ENCODE data around the gene NR2C2.

NR2C2 gene

DNA sequence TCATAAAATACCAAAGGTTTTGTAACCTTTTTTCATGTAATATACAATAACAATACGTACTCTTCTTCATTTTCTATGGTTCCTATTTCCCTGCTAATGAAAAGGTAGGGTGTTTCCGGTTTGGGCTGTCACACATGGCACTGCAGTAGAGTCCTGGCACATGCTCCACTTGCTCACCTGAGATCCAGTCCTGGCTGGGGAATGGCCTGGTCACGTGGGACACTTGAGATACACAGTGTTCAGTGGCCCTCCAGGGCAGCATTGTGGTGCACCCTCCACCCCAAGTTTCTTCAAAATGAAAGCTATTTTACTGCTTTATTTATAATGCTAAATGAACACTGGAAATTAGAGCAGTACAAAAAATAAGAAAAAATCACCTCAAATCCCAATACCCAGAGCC, 94.6 kb downstream of the NR2C2 start:
- Histone ChIP-seq H3K9me3 (ENCODE audit: control insufficient read depth in 2 of 2, low read length in 2 of 2) (no peaks in the 10 kb centered on the region), H3K4me3 (ENCODE audit: low read length in 2 of 2) (no peak overlapping the region), H3K9ac (ENCODE audit: low read depth in 1 of 2, low read length in 2 of 2) (no peak overlapping the region), H3K4me1 (ENCODE audit: control insufficient read depth in 2 of 2, insufficient read depth in 2 of 2, low read length in 2 of 2) (no peaks in the 10 kb centered on the region), H3K27me3 (ENCODE audit: control insufficient read depth in 2 of 2, insufficient read depth in 2 of 2, low read length in 2 of 2) (no peaks in the 10 kb centered on the region), H3K27ac (ENCODE audit: low read depth in 2 of 2, low read length in 2 of 2) (no peak overlapping the region), H3K36me3 (ENCODE audit: control insufficient read depth in 2 of 2, insufficient read depth in 2 of 2, low read length in 2 of 2) (peaks cover 64 to 88% of the 10 kb centered on the region in 2 donors)

- no peaks in the 10 kb centered on the region for H3K4me1 ChIP-seq (ENCODE audit: control insufficient read depth in 2 of 2, insufficient read depth in 2 of 2, low read length in 2 of 2)
- peaks cover 68 to 88% of the 10 kb centered on the region in 2 donors for H3K36me3 ChIP-seq (ENCODE audit: control insufficient read depth in 2 of 2, insufficient read depth in 2 of 2, low read length in 2 of 2)
- H3K9ac ChIP-seq (ENCODE audit: low read depth in 1 of 2, low read length in 2 of 2) = no peak overlapping the region
- no peaks in the 10 kb centered on the region for H3K27me3 ChIP-seq (ENCODE audit: control insufficient read depth in 2 of 2, insufficient read depth in 2 of 2, low read length in 2 of 2)
- H3K4me3 ChIP-seq (ENCODE audit: low read length in 2 of 2) = no peak overlapping the region
- no peaks in the 10 kb centered on the region for H3K9me3 ChIP-seq (ENCODE audit: control insufficient read depth in 2 of 2, low read length in 2 of 2)
- no peak overlapping the region for H3K27ac ChIP-seq (ENCODE audit: low read depth in 2 of 2, low read length in 2 of 2)
Observed at GRCh38 chr3:15042936-15043335, 95.6 kb downstream of the NR2C2 start.

- Histone ChIP-seq H3K4me1 (ENCODE audit: control insufficient read depth in 2 of 2, insufficient read depth in 2 of 2, low read length in 2 of 2) (no peaks in the 10 kb centered on the region), H3K4me3 (ENCODE audit: low read length in 2 of 2) (no peak overlapping the region), H3K27me3 (ENCODE audit: control insufficient read depth in 2 of 2, insufficient read depth in 2 of 2, low read length in 2 of 2) (no peaks in the 10 kb centered on the region), H3K27ac (ENCODE audit: low read depth in 2 of 2, low read length in 2 of 2) (no peak overlapping the region), H3K9ac (ENCODE audit: low read depth in 1 of 2, low read length in 2 of 2) (no peak overlapping the region), H3K36me3 (ENCODE audit: control insufficient read depth in 2 of 2, insufficient read depth in 2 of 2, low read length in 2 of 2) (peaks cover 70 to 87% of the 10 kb centered on the region in 2 donors), H3K9me3 (ENCODE audit: control insufficient read depth in 2 of 2, low read length in 2 of 2) (no peaks in the 10 kb centered on the region)
Observed at GRCh38 chr3:15043408-15044171, 96.2 kb downstream of the NR2C2 start.

- Histone ChIP-seq H3K27me3 (ENCODE audit: control insufficient read depth in 2 of 2, insufficient read depth in 2 of 2, low read length in 2 of 2) (no peaks in the 10 kb centered on the region), H3K27ac (ENCODE audit: low read depth in 2 of 2, low read length in 2 of 2) (no peak overlapping the region), H3K9me3 (ENCODE audit: control insufficient read depth in 2 of 2, low read length in 2 of 2) (no peaks in the 10 kb centered on the region), H3K36me3 (ENCODE audit: control insufficient read depth in 2 of 2, insufficient read depth in 2 of 2, low read length in 2 of 2) (peaks cover 70 to 89% of the 10 kb centered on the region in 2 donors), H3K4me1 (ENCODE audit: control insufficient read depth in 2 of 2, insufficient read depth in 2 of 2, low read length in 2 of 2) (no peaks in the 10 kb centered on the region), H3K9ac (ENCODE audit: low read depth in 1 of 2, low read length in 2 of 2) (no peak overlapping the region), H3K4me3 (ENCODE audit: low read length in 2 of 2) (no peak overlapping the region)
Observed at GRCh38 chr3:15044326-15044725, 96.9 kb downstream of the NR2C2 start.

GRCh38 chr3:15045667-15046066, 98.3 kb downstream of the NR2C2 start:
- peaks cover 73 to 91% of the 10 kb centered on the region in 2 donors for H3K36me3 ChIP-seq (ENCODE audit: control insufficient read depth in 2 of 2, insufficient read depth in 2 of 2, low read length in 2 of 2)
- no peak overlapping the region for H3K27ac ChIP-seq (ENCODE audit: low read depth in 2 of 2, low read length in 2 of 2)
- no peak overlapping the region for H3K9ac ChIP-seq (ENCODE audit: low read depth in 1 of 2, low read length in 2 of 2)
- no peaks in the 10 kb centered on the region for H3K9me3 ChIP-seq (ENCODE audit: control insufficient read depth in 2 of 2, low read length in 2 of 2)
- H3K4me1 ChIP-seq (ENCODE audit: control insufficient read depth in 2 of 2, insufficient read depth in 2 of 2, low read length in 2 of 2) = no peaks in the 10 kb centered on the region
- no peaks in the 10 kb centered on the region for H3K27me3 ChIP-seq (ENCODE audit: control insufficient read depth in 2 of 2, insufficient read depth in 2 of 2, low read length in 2 of 2)
- H3K4me3 ChIP-seq (ENCODE audit: low read length in 2 of 2) = no peak overlapping the region

DNA sequence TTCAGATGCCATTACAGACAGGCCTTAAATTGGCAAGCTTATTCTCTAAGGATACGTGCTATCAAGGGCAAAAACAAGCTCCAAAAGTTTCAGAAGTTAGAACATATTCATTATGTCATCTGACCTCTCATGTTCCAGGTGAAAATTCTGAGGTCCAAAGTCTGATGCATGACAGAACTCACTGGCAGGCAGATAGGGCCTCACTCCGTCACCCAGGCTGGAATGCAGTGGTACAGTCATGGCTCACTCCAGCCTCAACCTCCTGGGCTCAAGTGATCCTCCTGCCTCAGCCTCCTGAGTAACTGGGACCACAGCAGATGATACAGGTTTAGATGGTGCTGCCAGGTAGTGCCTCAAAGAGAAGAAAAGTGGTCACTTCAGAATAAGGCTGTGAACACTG, 102.2 kb downstream of the NR2C2 start:
- H3K9ac ChIP-seq (ENCODE audit: low read depth in 1 of 2, low read length in 2 of 2) = no peak overlapping the region
- H3K36me3 ChIP-seq (ENCODE audit: control insufficient read depth in 2 of 2, insufficient read depth in 2 of 2, low read length in 2 of 2) = peaks cover 66 to 73% of the 10 kb centered on the region in 2 donors
- H3K4me3 ChIP-seq (ENCODE audit: low read length in 2 of 2) = no peak overlapping the region
- H3K27me3 ChIP-seq (ENCODE audit: control insufficient read depth in 2 of 2, insufficient read depth in 2 of 2, low read length in 2 of 2) = no peaks in the 10 kb centered on the region
- H3K4me1 ChIP-seq (ENCODE audit: control insufficient read depth in 2 of 2, insufficient read depth in 2 of 2, low read length in 2 of 2) = no peaks in the 10 kb centered on the region
- H3K9me3 ChIP-seq (ENCODE audit: control insufficient read depth in 2 of 2, low read length in 2 of 2) = no peaks in the 10 kb centered on the region
- no peak overlapping the region for H3K27ac ChIP-seq (ENCODE audit: low read depth in 2 of 2, low read length in 2 of 2)

GRCh38 chr3:15050405-15051092, 103.2 kb downstream of the NR2C2 start:
- Histone ChIP-seq H3K27ac (ENCODE audit: low read depth in 2 of 2, low read length in 2 of 2) (no peak overlapping the region), H3K4me3 (ENCODE audit: low read length in 2 of 2) (no peak overlapping the region), H3K4me1 (ENCODE audit: control insufficient read depth in 2 of 2, insufficient read depth in 2 of 2, low read length in 2 of 2) (no peaks in the 10 kb centered on the region), H3K9me3 (ENCODE audit: control insufficient read depth in 2 of 2, low read length in 2 of 2) (no peaks in the 10 kb centered on the region), H3K9ac (ENCODE audit: low read depth in 1 of 2, low read length in 2 of 2) (no peak overlapping the region), H3K27me3 (ENCODE audit: control insufficient read depth in 2 of 2, insufficient read depth in 2 of 2, low read length in 2 of 2) (no peaks in the 10 kb centered on the region), H3K36me3 (ENCODE audit: control insufficient read depth in 2 of 2, insufficient read depth in 2 of 2, low read length in 2 of 2) (peaks cover 61 to 69% of the 10 kb centered on the region in 2 donors)

DNA sequence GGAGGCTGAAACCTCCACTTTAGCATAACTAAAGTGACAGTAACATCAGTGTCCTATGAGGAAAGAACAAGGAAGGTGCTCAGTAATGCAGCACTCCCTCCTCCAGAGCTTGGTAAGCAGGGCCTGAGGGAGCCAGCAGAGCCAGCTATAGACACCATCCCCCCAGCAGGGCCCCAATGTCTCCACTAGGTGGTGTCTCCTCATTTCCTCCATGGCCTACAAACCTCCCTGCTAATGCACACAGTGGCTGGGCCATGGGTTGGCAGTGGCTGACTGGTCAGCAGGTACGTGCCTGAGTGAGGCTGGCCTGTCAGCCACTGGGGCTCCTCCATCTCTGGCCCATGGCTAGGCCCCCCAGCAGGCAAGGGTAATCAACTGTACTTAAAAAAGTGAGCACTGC, 104.1 kb downstream of the NR2C2 start:
- Histone ChIP-seq H3K27ac (ENCODE audit: low read depth in 2 of 2, low read length in 2 of 2) (no peak overlapping the region), H3K9me3 (ENCODE audit: control insufficient read depth in 2 of 2, low read length in 2 of 2) (no peaks in the 10 kb centered on the region), H3K36me3 (ENCODE audit: control insufficient read depth in 2 of 2, insufficient read depth in 2 of 2, low read length in 2 of 2) (peaks cover 55 to 60% of the 10 kb centered on the region in 2 donors), H3K9ac (ENCODE audit: low read depth in 1 of 2, low read length in 2 of 2) (no peak overlapping the region), H3K4me3 (ENCODE audit: low read length in 2 of 2) (no peak overlapping the region), H3K27me3 (ENCODE audit: control insufficient read depth in 2 of 2, insufficient read depth in 2 of 2, low read length in 2 of 2) (no peaks in the 10 kb centered on the region), H3K4me1 (ENCODE audit: control insufficient read depth in 2 of 2, insufficient read depth in 2 of 2, low read length in 2 of 2) (no peaks in the 10 kb centered on the region)

GRCh38 chr3:15052335-15053242, 105.2 kb downstream of the NR2C2 start:
- Histone ChIP-seq H3K27ac (ENCODE audit: low read depth in 2 of 2, low read length in 2 of 2) (no peak overlapping the region), H3K27me3 (ENCODE audit: control insufficient read depth in 2 of 2, insufficient read depth in 2 of 2, low read length in 2 of 2) (no peaks in the 10 kb centered on the region), H3K4me3 (ENCODE audit: low read length in 2 of 2) (no peak overlapping the region), H3K9ac (ENCODE audit: low read depth in 1 of 2, low read length in 2 of 2) (no peak overlapping the region), H3K9me3 (ENCODE audit: control insufficient read depth in 2 of 2, low read length in 2 of 2) (no peaks in the 10 kb centered on the region), H3K4me1 (ENCODE audit: control insufficient read depth in 2 of 2, insufficient read depth in 2 of 2, low read length in 2 of 2) (no peaks in the 10 kb centered on the region), H3K36me3 (ENCODE audit: control insufficient read depth in 2 of 2, insufficient read depth in 2 of 2, low read length in 2 of 2) (peaks cover 54 to 56% of the 10 kb centered on the region in 2 donors)

DNA sequence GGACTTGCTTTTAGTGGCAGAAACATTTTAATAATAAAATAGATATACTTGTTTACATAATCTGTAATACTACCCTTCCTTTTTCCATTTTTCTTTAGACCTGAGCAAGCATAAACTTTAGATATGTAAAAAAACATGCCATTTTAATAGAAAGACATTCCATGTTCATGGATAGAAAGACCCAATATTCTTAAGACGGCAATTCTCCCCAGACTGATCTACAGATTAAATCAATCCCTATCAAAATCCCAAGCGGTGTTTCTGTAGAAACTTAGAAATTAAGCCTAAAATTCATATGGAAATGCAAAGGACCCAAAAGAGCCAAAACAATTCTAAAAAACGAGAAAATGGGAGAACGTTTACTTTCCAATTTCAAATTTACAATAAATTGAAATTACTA, 106.2 kb downstream of the NR2C2 start:
- no peaks in the 10 kb centered on the region for H3K4me1 ChIP-seq (ENCODE audit: control insufficient read depth in 2 of 2, insufficient read depth in 2 of 2, low read length in 2 of 2)
- no peak overlapping the region for H3K27ac ChIP-seq (ENCODE audit: low read depth in 2 of 2, low read length in 2 of 2)

More for the DNA sequence above, 106.2 kb downstream of the NR2C2 start:
- Histone ChIP-seq H3K36me3 (ENCODE audit: control insufficient read depth in 2 of 2, insufficient read depth in 2 of 2, low read length in 2 of 2) (peaks cover 49 to 51% of the 10 kb centered on the region in 2 donors), H3K9me3 (ENCODE audit: control insufficient read depth in 2 of 2, low read length in 2 of 2) (no peaks in the 10 kb centered on the region), H3K9ac (ENCODE audit: low read depth in 1 of 2, low read length in 2 of 2) (no peak overlapping the region), H3K4me3 (ENCODE audit: low read length in 2 of 2) (no peak overlapping the region), H3K27me3 (ENCODE audit: control insufficient read depth in 2 of 2, insufficient read depth in 2 of 2, low read length in 2 of 2) (no peaks in the 10 kb centered on the region)

All from mucosa of rectum (tissue), 2 donors.